ENCODE results near the gene MICA. TPM values are rescaled to one million over a fixed set of nuclear protein-coding genes. Genes with fewer than 3 reads are reported as not detected.
"Not testable (repeated sequence)": the region's sequence is repeated elsewhere in the genome, so short reads cannot be mapped to it uniquely, and the experiment has no call there.

Gene MICA
- total and polyA plus RNA-seq, 5 experiments from 2014 or later = 3.7 to 21.9 (median 5.8) TPM

- POLR2A ChIA-PET = no interaction called here
- Mint-ChIP-seq H3K27me3 (peaks cover 0 to 8% (median under 1%) of the 10 kb centered on the region in 5 donors), H3K4me3 (no peak overlapping the region), H3K9me3 (no peaks in the 10 kb centered on the region), H3K36me3 (no peaks in the 10 kb centered on the region), H3K27ac (no peak overlapping the region), H3K4me1 (no peaks in the 10 kb centered on the region)
- no peak for DNase-seq
- ATAC-seq = no peak
Observed at GRCh38 chr6:31385041-31385440, 18.4 kb upstream of the MICA start.

GRCh38 chr6:31386099-31386498 lies 17.3 kb upstream of the MICA start:
- Mint-ChIP-seq H3K27ac (no peak overlapping the region), H3K27me3 (peaks cover 0 to under 1% (median 0%) of the 10 kb centered on the region in 5 donors)
- ATAC-seq = no peak

GRCh38 chr6:31386977-31387376 lies 16.4 kb upstream of the MICA start:
- H3K4me1 Mint-ChIP-seq = no peaks in the 10 kb centered on the region
- no peaks in the 10 kb centered on the region for H3K9me3 Mint-ChIP-seq
- no peak for DNase-seq
- H3K4me3 Mint-ChIP-seq = no peak overlapping the region
- no peaks in the 10 kb centered on the region for H3K27me3 Mint-ChIP-seq
- ATAC-seq = no peak
- no peaks in the 10 kb centered on the region for H3K36me3 Mint-ChIP-seq
- POLR2A ChIA-PET = no interaction called here
- peak overlapping the region in 1 of 10 donors; percentile 25 for H3K27ac Mint-ChIP-seq

More at GRCh38 chr6:31386099-31386498, 17.3 kb upstream of the MICA start:
- no peak for DNase-seq
- H3K36me3 Mint-ChIP-seq = no peaks in the 10 kb centered on the region
- H3K9me3 Mint-ChIP-seq = no peaks in the 10 kb centered on the region
- H3K4me3 Mint-ChIP-seq = no peak overlapping the region
- no peaks in the 10 kb centered on the region for H3K4me1 Mint-ChIP-seq
- POLR2A ChIA-PET = no interaction called here

GRCh38 chr6:31388916-31389801 lies 14.2 kb upstream of the MICA start:
- peak in 1 of 2 donors; percentile 50 for ATAC-seq
- POLR2A ChIA-PET, H3K4me3 Mint-ChIP-seq, H3K27ac Mint-ChIP-seq, H3K27me3 Mint-ChIP-seq, H3K36me3 Mint-ChIP-seq, H3K4me1 Mint-ChIP-seq, DNase-seq, H3K9me3 Mint-ChIP-seq: not testable (repeated sequence)

- H3K27me3 Mint-ChIP-seq, H3K4me3 Mint-ChIP-seq, ATAC-seq, H3K4me1 Mint-ChIP-seq, POLR2A ChIA-PET, H3K9me3 Mint-ChIP-seq, DNase-seq, H3K27ac Mint-ChIP-seq: not testable (repeated sequence)
- H3K36me3 Mint-ChIP-seq = peaks cover 0 to 14% (median 0%) of the 10 kb centered on the region in 3 donors
Observed at GRCh38 chr6:31389802-31390132, 13.6 kb upstream of the MICA start.

- peak overlapping the region in 1 of 10 donors; percentile 83 for H3K27ac Mint-ChIP-seq
- H3K27me3 Mint-ChIP-seq = no peaks in the 10 kb centered on the region
- no peak overlapping the region for H3K4me3 Mint-ChIP-seq
- DNase-seq (no peak), ATAC-seq (no peak)
- H3K9me3 Mint-ChIP-seq = no peaks in the 10 kb centered on the region
- POLR2A ChIA-PET = no interaction called here
- H3K36me3 Mint-ChIP-seq = peaks cover 0 to 18% (median 0%) of the 10 kb centered on the region in 3 donors
- peaks cover 7 to 29% (median 24%) of the 10 kb centered on the region in 4 donors for H3K4me1 Mint-ChIP-seq
Observed at GRCh38 chr6:31393932-31394331, 9.5 kb upstream of the MICA start.

GRCh38 chr6:31394381-31394780 lies 9.0 kb upstream of the MICA start:
- H3K4me3 Mint-ChIP-seq = no peak overlapping the region
- peak overlapping the region in 3 of 10 donors; percentile 9 to 83 (median 28) for H3K27ac Mint-ChIP-seq
- H3K36me3 Mint-ChIP-seq = peaks cover 0 to 18% (median 0%) of the 10 kb centered on the region in 3 donors
- H3K9me3 Mint-ChIP-seq = no peaks in the 10 kb centered on the region
- ATAC-seq = no peak
- H3K4me1 Mint-ChIP-seq = peaks cover 8 to 32% (median 27%) of the 10 kb centered on the region in 4 donors
- H3K27me3 Mint-ChIP-seq = no peaks in the 10 kb centered on the region
- DNase-seq = no peak
- POLR2A ChIA-PET = interaction anchor here (0.7 kb wide), 1 partner anchor 48 kb away, joined by 3 read pairs; no protein-coding TSS in a partner anchor

GRCh38 chr6:31395832-31396231 lies 7.6 kb upstream of the MICA start:
- no peak for DNase-seq
- H3K27me3 Mint-ChIP-seq = no peaks in the 10 kb centered on the region
- H3K4me3 Mint-ChIP-seq = no peak overlapping the region
- H3K36me3 Mint-ChIP-seq = peaks cover 0 to 18% (median 0%) of the 10 kb centered on the region in 3 donors
- no peak overlapping the region for H3K27ac Mint-ChIP-seq
- no peak for ATAC-seq
- POLR2A ChIA-PET = no interaction called here
- H3K4me1 Mint-ChIP-seq = peaks cover 13 to 43% (median 33%) of the 10 kb centered on the region in 4 donors
- no peaks in the 10 kb centered on the region for H3K9me3 Mint-ChIP-seq

GRCh38 chr6:31396422-31397152 lies 6.8 kb upstream of the MICA start:
- Mint-ChIP-seq H3K36me3 (peaks cover 0 to 18% (median 0%) of the 10 kb centered on the region in 3 donors), H3K4me3 (peak overlapping the region in 9 of 10 donors; percentile 6 to 78 (median 66))

GRCh38 chr6:31397153-31397499 lies 6.3 kb upstream of the MICA start:
- not testable (repeated sequence) for H3K9me3 Mint-ChIP-seq, ATAC-seq, DNase-seq, H3K27me3 Mint-ChIP-seq
- POLR2A ChIA-PET = interaction anchor here (5.5 kb wide), 1 partner anchor 46 kb away, joined by 31 read pairs; no protein-coding TSS in a partner anchor
- H3K4me1 Mint-ChIP-seq = peaks cover 21 to 56% (median 46%) of the 10 kb centered on the region in 4 donors
- peak overlapping the region in 9 of 10 donors; percentile 1 to 78 (median 66) for H3K4me3 Mint-ChIP-seq
- peak overlapping the region in 5 of 10 donors; percentile 15 to 53 (median 51) for H3K27ac Mint-ChIP-seq
- peaks cover 0 to 18% (median 0%) of the 10 kb centered on the region in 3 donors for H3K36me3 Mint-ChIP-seq

More at GRCh38 chr6:31396422-31397152, 6.8 kb upstream of the MICA start:
- peak overlapping the region in 5 of 10 donors; percentile 15 to 53 (median 51) for H3K27ac Mint-ChIP-seq
- H3K4me1 Mint-ChIP-seq = peaks cover 19 to 51% (median 40%) of the 10 kb centered on the region in 4 donors
- POLR2A ChIA-PET = no interaction called here
- H3K9me3 Mint-ChIP-seq = no peaks in the 10 kb centered on the region
- ATAC-seq (peak; percentile 64 to 75), DNase-seq (peak; percentile 72 to 92 (median 84))
- H3K27me3 Mint-ChIP-seq = no peaks in the 10 kb centered on the region

- H3K36me3 Mint-ChIP-seq = peaks cover 0 to 18% (median 0%) of the 10 kb centered on the region in 3 donors
- DNase-seq (no peak), ATAC-seq (no peak)
- POLR2A ChIA-PET = interaction anchor here (0.6 to 5.5 kb wide), 3 partner anchors 45 to 1759 kb away, joined by 3 to 31 read pairs (median 3); no protein-coding TSS in a partner anchor
- peak overlapping the region in 3 of 10 donors; percentile 29 to 81 (median 51) for H3K27ac Mint-ChIP-seq
- H3K4me1 Mint-ChIP-seq = peaks cover 29 to 65% (median 54%) of the 10 kb centered on the region in 4 donors
- no peaks in the 10 kb centered on the region for H3K9me3 Mint-ChIP-seq
- H3K27me3 Mint-ChIP-seq = no peaks in the 10 kb centered on the region
- H3K4me3 Mint-ChIP-seq = peak overlapping the region in 6 of 10 donors; percentile 44 to 87 (median 72)
Observed at GRCh38 chr6:31397901-31398525, 5.4 kb upstream of the MICA start.
